Measurements from ENCODE around the gene ACOT13.
"Not testable (repeated sequence)": the region's sequence is repeated elsewhere in the genome, so short reads cannot be mapped to it uniquely, and the experiment has no call there.

The ACOT13 gene

DNA sequence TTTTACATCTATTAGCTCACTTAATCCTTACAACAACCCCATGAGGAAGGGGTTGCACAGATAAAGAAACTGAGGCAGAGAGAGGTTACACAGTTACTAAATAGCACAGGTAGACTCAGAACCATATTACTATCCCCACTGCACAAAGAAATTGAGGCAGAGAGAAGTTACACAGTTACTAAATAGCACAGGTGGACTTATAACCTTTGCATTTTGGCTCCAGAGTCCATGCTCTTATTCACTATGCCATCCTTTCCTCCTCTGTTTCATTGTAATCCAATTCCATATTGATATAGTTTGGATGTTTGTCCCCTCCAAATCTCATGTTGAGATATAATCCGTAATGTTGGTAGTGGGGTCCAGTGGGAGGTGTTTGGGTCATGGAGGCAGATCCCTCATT, 3.7 kb upstream of the ACOT13 start:
- no peak for DNase-seq

GRCh38 chr6:24664046-24664987, 2.6 kb upstream of the ACOT13 start:
- DNase-seq, result no peak

- no peak for DNase-seq
Observed at GRCh38 chr6:24666097-24666640, 708 bp upstream of the ACOT13 start.

DNA sequence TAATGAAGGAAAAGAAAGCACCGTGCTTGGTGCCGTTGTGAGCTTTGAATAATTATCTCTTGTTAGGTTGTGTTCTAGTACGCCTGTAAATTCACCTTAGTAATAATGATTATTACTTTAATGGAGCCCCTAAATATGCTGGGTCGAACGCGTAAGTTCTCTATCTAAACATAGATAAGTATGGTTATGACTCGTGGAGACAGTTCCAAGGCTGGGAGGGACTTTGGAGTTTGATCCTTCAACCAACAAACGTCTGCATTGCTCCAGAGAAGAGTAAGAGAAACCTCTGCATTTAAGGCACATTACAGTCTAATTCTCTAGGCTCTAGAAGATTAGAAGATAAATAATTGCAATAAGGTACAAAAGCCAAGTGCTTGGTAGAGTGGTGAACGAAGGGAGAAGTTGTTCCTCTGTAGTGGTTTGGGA, 514 bp downstream of the ACOT13 start:
- no peak for DNase-seq

- peak; percentile 15 for DNase-seq
Observed at GRCh38 chr6:24668066-24668996, 1.5 kb downstream of the ACOT13 start.

GRCh38 chr6:24668997-24669361, 2.1 kb downstream of the ACOT13 start:
- no peak for DNase-seq

DNA sequence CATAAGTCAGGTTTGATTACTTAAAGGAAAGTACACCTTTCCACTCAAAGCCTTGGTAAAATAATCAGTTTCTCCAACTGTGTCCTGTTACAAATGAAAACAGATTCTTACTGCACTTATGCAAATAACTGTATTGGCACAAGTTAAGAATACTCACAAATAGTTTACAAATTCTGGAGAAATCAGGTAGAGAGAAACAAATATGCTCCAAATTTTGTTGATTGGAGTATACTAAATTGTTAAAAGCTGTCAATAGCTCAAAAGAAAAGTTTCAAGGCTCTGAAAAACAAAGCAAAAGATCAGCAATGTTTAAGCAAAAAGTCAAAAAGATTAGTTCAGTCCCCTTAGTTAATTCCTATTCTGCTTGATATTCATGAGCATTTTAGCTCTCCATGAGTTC, 3.6 kb downstream of the ACOT13 start:
- not testable (repeated sequence) for DNase-seq

DNA sequence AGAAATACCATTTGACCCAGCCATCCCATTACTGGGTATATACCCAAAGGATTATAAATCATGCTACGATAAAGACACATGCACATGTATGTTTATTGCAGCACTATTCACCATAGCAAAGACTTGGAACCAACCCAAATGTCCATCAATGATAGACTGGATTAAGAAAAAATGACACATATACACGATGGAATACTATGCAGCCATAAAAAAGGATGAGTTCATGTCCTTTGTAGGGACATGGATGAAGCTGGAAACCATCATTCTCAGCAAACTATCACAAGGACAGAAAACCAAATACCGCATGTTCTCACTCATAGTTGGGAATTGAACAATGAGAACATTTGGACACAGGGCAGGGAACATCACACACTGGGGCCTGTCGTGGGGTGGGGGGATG, 4.2 kb downstream of the ACOT13 start:
- not testable (repeated sequence) for DNase-seq

DNA sequence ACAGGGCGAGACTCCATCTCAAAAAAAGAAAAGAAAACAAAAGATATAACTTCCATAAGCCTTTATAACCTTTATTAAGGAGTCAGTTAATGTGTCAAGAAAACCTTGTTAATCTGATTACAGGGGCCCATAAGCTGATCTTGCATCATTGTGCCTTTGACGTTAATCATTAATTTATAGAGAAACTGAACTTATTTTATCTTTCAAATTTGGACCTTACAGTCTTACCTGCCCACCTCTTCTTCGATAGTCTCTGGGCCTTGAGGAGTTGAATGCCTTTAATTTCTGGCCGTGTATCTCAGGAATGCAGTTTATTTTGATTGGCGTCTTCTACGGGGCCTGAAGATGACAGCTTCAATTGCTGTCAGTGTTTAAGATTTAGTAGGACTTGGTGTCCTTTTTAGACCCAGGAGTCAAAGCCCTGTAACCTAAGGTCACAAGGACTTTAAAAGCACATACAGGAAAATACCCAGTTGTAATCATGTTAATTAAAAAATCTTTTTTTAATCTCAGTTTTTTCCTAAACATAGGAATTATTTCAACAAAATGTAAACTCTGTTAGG, 5.8 kb downstream of the ACOT13 start:
- DNase-seq, result no peak

- DNase-seq, result no peak
Observed at GRCh38 chr6:24673625-24674024, 6.7 kb downstream of the ACOT13 start.

- not testable (repeated sequence) for DNase-seq
Observed at GRCh38 chr6:24678792-24679352, 12.0 kb downstream of the ACOT13 start.

DNA sequence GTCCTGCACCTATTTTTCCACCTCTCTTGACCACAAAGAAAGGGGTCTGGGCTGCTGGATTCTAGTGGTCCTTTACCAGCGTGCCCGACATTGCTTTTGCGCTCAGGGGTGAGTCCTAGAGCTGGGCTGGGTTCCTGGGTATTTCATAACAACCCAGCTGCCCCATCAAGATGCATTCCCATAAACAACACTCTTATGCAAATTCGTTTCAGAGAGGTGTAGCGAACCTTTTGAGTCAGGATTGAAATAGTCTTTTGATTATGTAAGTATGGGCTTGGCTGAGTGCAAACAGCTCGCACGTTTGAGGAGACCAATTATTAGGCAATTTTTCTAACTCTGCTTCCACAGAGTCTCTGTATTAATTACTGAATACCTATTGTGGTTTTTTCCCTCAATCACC, 13.7 kb downstream of the ACOT13 start:
- no peak for DNase-seq

DNA sequence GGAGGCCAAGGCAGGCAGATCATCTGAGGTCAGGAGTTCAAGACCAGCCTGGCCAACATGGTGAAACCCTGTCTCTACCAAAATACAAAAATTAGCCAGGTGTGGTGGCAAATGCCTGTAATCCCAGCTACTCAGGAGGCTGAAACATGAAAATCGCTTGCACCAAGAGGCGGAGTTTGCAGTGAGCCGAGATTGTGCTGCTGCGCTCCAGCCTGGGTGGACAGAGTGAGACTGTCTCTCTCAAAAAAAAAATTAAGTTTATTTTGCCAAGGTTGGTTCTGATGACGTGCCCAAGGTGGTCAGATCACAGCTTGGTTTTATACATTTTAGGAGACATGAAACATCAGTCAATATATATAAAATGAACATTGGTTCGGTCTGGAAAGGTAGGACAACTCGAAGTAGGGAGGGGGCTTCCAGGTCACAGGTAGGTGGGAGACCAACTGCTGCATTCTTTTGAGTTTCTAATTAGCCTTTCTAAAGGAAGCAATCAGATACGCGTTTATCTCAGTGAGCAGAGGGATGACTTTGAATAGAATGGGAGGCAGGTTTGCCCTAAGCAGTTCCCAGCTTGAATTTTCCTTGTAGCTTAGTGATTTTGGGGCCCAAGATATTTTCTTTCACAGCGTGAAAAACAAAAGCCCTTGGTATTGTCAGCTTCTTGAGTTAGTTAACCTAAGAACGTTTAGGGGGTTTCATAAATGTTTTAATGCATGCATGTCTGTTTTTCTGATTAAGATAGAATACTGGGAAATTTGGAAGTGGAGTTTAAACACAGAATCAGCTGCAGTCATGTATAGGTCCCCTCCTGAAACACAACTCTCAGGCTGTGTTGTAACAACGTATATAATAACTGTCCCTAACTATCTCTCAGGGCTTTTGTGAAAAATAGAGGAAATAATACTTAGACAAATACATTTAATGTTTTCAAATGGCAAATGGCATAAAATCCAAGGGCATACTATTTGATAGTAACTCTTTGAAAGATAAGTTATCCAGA, 16.7 kb downstream of the ACOT13 start:
- DNase-seq, result no peak

DNA sequence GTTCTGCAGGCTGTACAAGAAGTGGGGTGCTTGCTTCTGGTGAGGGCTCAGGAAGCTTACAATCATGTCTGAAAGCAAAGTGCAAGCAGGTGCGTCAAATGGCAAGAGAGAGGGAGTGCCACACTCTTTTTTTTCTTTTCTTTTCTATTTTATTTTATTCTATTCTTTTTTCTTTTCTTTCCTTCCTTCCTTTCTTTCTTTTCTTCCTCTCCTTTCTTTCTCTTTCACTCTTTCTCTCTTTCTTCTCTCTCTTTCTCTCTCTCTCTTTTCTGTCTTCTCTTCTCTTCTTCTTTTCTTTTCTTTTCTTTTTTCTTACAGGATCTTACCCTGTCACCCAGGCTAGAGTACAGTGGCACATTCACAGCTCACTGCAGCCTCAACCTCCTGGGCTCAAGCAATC, 19.5 kb downstream of the ACOT13 start:
- no peak for DNase-seq

- DNase-seq, result no peak
Observed at GRCh38 chr6:24686946-24687345, 20.1 kb downstream of the ACOT13 start.

- DNase-seq, result no peak
Observed at GRCh38 chr6:24689964-24690363, 23.1 kb downstream of the ACOT13 start.

- no peak for DNase-seq
Observed at GRCh38 chr6:24690593-24690992, 23.7 kb downstream of the ACOT13 start.

DNA sequence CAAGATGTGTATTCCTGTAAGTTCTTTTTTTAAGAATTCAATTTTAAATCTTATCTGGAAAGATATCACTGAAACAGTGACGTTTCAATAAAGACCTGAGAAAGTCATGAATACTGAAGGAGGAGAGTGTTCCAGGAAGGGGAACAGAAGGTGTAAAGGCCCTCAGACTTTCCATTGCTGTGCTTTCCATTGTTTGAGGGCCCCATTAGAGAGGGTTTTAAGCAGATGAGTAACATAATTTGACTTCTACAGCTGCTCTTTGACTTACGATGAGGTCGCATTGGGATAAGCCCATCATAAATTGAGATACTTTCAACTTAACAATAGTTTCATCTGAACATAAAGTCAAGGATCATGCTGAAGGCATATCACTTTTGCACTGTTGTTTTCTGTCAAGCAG, 24.7 kb downstream of the ACOT13 start:
- DNase-seq, result no peak

DNA sequence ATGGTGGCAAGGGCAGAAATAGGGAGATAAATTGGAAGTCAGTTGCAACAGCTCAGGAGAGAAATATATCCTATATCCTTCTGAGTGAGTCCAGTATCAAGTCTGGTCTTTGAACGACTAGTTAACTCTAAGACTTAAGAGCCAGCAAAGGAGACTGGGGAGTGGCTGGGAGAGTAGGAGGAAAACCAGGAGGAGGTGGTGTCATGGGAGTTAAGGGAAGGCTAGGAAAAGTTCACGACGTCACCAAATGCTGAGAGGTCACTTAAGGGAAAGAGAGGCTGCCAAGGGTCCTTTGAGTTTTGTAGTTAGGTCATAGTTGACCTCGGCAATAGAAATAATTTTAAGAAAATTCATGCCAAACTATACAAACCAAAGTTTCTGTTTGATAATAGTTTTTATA, 25.1 kb downstream of the ACOT13 start:
- no peak for DNase-seq

DNA sequence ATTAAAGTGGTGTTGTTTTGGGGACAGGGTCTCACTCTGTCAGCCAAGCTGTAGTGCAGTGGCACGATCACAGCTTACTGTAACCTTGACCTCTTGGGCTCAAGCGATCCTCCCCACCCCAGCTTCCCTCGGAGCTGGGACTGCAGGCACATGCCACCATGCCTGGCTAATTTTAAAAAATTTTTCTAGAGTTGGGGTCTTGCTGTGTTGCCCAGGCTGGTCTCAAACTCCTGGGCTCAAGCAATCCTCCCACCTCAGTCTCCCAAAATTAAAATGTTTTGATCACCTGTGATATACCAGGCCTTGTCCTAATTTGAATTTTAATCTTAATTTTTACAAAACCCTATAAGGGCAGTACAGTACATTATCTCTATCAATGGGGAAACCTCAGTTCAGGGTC, 25.5 kb downstream of the ACOT13 start:
- no peak for DNase-seq

DNA sequence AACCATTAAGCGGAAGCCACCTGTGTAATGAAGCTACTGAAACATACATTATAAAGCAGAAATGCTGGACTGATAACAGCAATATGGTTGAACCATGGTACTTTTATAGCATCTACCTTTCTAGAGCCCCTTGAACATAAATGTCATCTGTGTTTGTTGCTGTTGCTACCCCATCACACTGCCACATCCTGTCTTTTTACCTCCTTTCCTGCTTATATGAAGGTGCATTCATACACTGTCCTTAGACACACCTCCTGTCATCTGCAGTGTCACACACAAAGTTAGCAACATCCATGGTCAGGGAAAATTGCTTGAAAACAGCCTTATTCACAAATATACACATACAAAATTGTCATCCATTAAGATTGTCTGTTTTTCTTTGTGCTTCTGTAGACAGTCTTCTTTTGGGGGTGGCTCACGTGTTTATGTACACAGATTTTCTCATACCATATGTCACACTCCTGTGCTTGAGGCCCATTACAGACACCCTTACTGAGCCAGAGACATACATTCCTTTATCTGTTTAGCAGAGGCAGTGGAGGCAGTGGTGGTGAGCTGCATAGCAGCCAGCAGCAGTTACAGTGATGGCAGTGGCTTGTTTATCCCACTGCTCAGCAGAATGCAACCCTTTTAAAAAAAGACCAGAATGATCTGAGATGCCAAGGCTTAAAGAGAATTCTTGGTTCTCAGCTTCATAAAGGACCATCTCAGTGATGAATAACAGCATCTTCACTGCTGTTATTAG, 26.1 kb downstream of the ACOT13 start:
- DNase-seq, result no peak
